ENCODE results near the gene MBNL1. TPM values are rescaled to one million over a fixed set of nuclear protein-coding genes. Genes with fewer than 3 reads are reported as not detected.
A peak's percentile ranks its signal among the peaks of the same experiment; 100 is the strongest.

The MBNL1 gene
- total and polyA plus RNA-seq, 2 donors (not counting 3 experiments of a cell fraction or from before 2014, with no cell fraction given), result 179 to 362 TPM

DNA sequence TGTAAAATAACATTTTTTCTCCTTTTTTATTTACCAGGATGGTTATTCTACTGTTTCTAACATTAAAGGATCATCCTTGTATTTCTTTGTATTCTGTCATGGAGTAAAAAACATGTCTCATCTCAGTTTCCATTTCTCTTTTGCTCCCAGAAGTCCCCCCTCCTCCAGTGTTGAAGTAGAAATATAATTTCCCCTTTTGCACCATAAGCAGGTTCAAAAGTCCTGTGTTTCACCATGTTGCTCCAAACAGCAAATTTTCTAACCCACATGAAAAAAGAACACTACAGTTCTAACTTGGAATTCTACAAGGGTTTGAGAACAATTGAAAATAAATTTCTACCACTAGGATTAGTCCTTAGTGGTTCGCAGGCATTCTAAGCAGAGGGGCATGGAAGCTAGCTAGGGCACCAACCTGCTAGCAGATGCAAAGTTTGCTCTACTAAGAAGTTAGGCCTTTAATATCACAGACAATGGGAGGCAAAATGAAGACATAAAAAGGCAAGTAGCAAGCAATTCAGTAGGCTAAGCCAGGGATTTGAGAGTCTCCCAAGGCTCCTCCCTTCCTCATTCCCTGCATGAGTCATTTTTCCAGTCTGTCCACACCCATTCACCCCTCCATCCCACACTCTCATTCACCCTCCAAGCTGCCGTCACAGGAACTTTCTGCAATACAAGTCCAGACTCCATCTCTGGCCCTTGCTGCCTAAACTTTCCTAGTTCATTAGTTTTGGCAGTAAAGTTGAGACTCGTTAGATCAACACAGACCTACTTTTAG lies 2.3 kb upstream of the MBNL1 start:
- no peaks in the 10 kb centered on the region for H3K27me3 ChIP-seq (ENCODE audit: control insufficient read depth in 2 of 2, insufficient read depth in 2 of 2, low read length in 2 of 2)
- no peaks in the 10 kb centered on the region for H3K36me3 ChIP-seq (ENCODE audit: control insufficient read depth in 2 of 2, extremely low read depth in 1 of 2, insufficient read depth in 2 of 2, low read length in 2 of 2)
- no peaks in the 10 kb centered on the region for H4K20me1 ChIP-seq (replicated peaks; ENCODE audit: control insufficient read depth, extremely low read depth, insufficient read depth, low read length)
- H3K27ac ChIP-seq (ENCODE audit: insufficient read depth, low read depth, low read length), result peak overlapping the region; percentile 86
- CTCF ChIA-PET, result interaction anchor here (1.4 kb wide), 1 partner anchor 240 kb away, joined by 5 read pairs; no protein-coding TSS in a partner anchor
- BruUV-seq (replicated peaks), result no TSS peak
- peak overlapping the region; percentile 84 for H2AFZ ChIP-seq (ENCODE audit: low read depth, low read length)
- DNase-seq (ENCODE audit: low read depth, low spot score), result peak; percentile 95
- H3K4me3 ChIP-seq (replicated peaks in 1 of 3; ENCODE audit: insufficient read depth in 1 of 3, low read depth in 1 of 3, low read length in 3 of 3), result no peak overlapping the region
- H3K9me3 ChIP-seq (replicated peaks; ENCODE audit: control insufficient read depth, insufficient read depth, low read length), result no peaks in the 10 kb centered on the region
- intact Hi-C loops (cut with micrococcal nuclease), result loop anchor here (5.0 kb wide), 3 partner anchors 64 to 344 kb away; no protein-coding TSS in a partner anchor
- H3K4me1 ChIP-seq (ENCODE audit: control insufficient read depth, extremely low read depth, insufficient read depth, low read length), result peaks cover 26% of the 10 kb centered on the region
- H3K4me2 ChIP-seq (ENCODE audit: insufficient read depth, low read length), result peak overlapping the region; percentile 66
- no peaks in the 10 kb centered on the region for H3K9me1 ChIP-seq (replicated peaks; ENCODE audit: control insufficient read depth, extremely low read depth, insufficient read depth, low read length)
- TF ChIP-seq GATA2 (IDR thresholded peaks at IDR 0.05; ENCODE audit: insufficient read depth, insufficient read length, low read depth, low read length) (no peak), EZH2 (IDR thresholded peaks at IDR 0.05; ENCODE audit: borderline replicate concordance, low read depth, low read length, severe bottlenecking) (no peak), MYC (IDR thresholded peaks at IDR 0.05; ENCODE audit: low read depth, low read length) (no peak), POLR2A (IDR thresholded peaks at IDR 0.05; ENCODE audit: low read depth, low read length) (peak; percentile 61), FOS (IDR thresholded peaks at IDR 0.05; ENCODE audit: borderline replicate concordance, insufficient read depth, low read length) (peak; percentile 94), CTCF (IDR thresholded peaks at IDR 0.05; ENCODE audit: extremely low read depth in 1 of 2, insufficient read depth in 1 of 2, low read depth in 1 of 2, low read length in 2 of 2) (no peak), POLR2AphosphoS5 (IDR thresholded peaks at IDR 0.05; ENCODE audit: insufficient read depth, low read depth, low read length) (peak; percentile 58), JUN (IDR thresholded peaks at IDR 0.05; ENCODE audit: borderline replicate concordance, insufficient read depth, insufficient read length, low read depth) (peak; percentile 82)
- TF ChIP-seq, protein P1, sequence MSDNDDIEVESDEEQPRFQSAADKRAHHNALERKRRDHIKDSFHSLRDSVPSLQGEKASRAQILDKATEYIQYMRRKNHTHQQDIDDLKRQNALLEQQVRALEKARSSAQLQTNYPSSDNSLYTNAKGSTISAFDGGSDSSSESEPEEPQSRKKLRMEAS (IDR thresholded peaks at IDR 0.05; ENCODE audit: insufficient read depth, insufficient read length), result no peak
- dilution Hi-C loops (cut with MboI; ENCODE audit: extremely low pct_ligation_motif_present, low sequenced_read_pairs), result no loop called here
- peaks cover 37% of the 10 kb centered on the region for H3K79me2 ChIP-seq (ENCODE audit: control insufficient read depth, insufficient read depth, low read length)
- POLR2A ChIA-PET, result no interaction called here
- peak; percentile 94 for FAIRE-seq
- H3K9ac ChIP-seq (replicated peaks; ENCODE audit: extremely low read depth, insufficient read depth, low read length), result peak overlapping the region; percentile 25
